Astrocyte of the cerebellum (primary cell): ENCODE data around the gene CEACAM16.
"Not testable (repeated sequence)": the region's sequence is repeated elsewhere in the genome, so short reads cannot be mapped to it uniquely, and the experiment has no call there.

Experiments used
- DNase-seq: peaks from one replicate; pipeline ENCODE4 v3.0.0-alpha.2; 2011; ENCODE audit warnings: low read depth
- H3K4me3 ChIP-seq: 2 replicates; pipeline ENCODE4 v1.5.1; 2011; ENCODE audit warnings: mild to moderate bottlenecking, low read depth, low read length, moderate library complexity
- CTCF ChIP-seq: IDR thresholded peaks from 2 replicates; pipeline ENCODE4 v1.5.1; 2012; ENCODE audit warnings: low read length, low read depth, moderate library complexity, mild to moderate bottlenecking; ENCODE audit errors: missing control alignments
- in situ Hi-C: cut with HindIII; loops from 2 replicates; pipeline ENCODE4 v1.10.0; 2017; ENCODE audit warnings: low sequenced_read_pairs

CEACAM16 gene

GRCh38 chr19:44666852-44667556, 31.9 kb upstream of the CEACAM16 start:
- in situ Hi-C loops: no loop called here
- TF ChIP-seq CTCF: no peak
- DNase-seq: no peak
- no peak overlapping the region for H3K4me3 ChIP-seq

- in situ Hi-C loops: no loop called here
These were observed 29.8 kb upstream of the CEACAM16 start for GRCh38 chr19:44668985-44669764.

GRCh38 chr19:44670027-44670426, 28.9 kb upstream of the CEACAM16 start:
- in situ Hi-C loops, H3K4me3 ChIP-seq, DNase-seq: not testable (repeated sequence)

More at GRCh38 chr19:44668985-44669764, 29.8 kb upstream of the CEACAM16 start:
- no peak for DNase-seq
- no peak overlapping the region for H3K4me3 ChIP-seq
- no peak for TF ChIP-seq CTCF

GRCh38 chr19:44671400-44671799, 27.6 kb upstream of the CEACAM16 start, which contains the start of gene CEACAM19:
TSS of gene CEACAM19 (plus strand) at chr19:44671482. CDS start at chr19:44671932, 450 bp downstream.
- no peak for TF ChIP-seq CTCF
- no peak for DNase-seq
- no peak within 1 kb of the TSS for H3K4me3 ChIP-seq
- in situ Hi-C loops: no loop called here

GRCh38 chr19:44672226-44672625, 26.7 kb upstream of the CEACAM16 start:
- TF ChIP-seq CTCF: no peak
- in situ Hi-C loops: no loop called here
- no peak overlapping the region for H3K4me3 ChIP-seq
- DNase-seq: no peak

GRCh38 chr19:44673510-44673909, 25.4 kb upstream of the CEACAM16 start:
- TF ChIP-seq CTCF: no peak
- DNase-seq: no peak
- in situ Hi-C loops: no loop called here
- no peak overlapping the region for H3K4me3 ChIP-seq

- no peak overlapping the region for H3K4me3 ChIP-seq
- in situ Hi-C loops: no loop called here
- no peak for DNase-seq
- TF ChIP-seq CTCF: no peak
These were observed 23.4 kb upstream of the CEACAM16 start for GRCh38 chr19:44675521-44675920.
